NCI-H2227 (cell line): ENCODE results near the gene NHERF1.
A peak's percentile ranks its signal among the peaks of the same experiment; 100 is the strongest.

Experiments used
- DNase-seq: peaks from one replicate; lab custom pipeline; 2025; ENCODE audit not compliant: unreplicated experiment; lab: John Stamatoyannopoulos, UW

Gene NHERF1

GRCh38 chr17:74807441-74807840, 59.0 kb downstream of the NHERF1 start:
- no peak for DNase-seq

DNA sequence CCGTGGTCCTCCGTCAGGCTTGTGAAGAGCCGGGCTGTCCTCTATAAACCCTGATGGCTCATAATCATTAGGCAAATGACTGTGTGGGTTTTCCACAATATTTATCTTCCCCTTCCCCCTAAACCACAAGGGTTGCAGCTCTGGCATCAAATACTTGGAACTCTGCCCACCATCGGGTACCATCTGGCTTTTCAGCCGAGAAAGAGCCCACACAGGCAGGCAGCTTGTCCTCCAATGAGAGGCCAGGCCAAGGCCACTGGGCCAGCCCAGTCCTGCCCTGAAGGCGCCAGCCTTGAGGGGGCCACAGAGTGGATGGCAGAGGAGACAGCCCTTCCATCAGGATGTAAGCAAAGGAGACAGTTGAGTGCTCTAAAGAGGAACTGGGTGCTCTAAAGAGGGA, 59.5 kb downstream of the NHERF1 start:
- DNase-seq = no peak

- DNase-seq = no peak
Observed at GRCh38 chr17:74808714-74809430, 60.4 kb downstream of the NHERF1 start.

- DNase-seq = no peak
Observed at GRCh38 chr17:74810699-74811485, 62.5 kb downstream of the NHERF1 start.

- DNase-seq = peak; percentile 23
Observed at GRCh38 chr17:74812109-74813009, 63.9 kb downstream of the NHERF1 start.

DNA sequence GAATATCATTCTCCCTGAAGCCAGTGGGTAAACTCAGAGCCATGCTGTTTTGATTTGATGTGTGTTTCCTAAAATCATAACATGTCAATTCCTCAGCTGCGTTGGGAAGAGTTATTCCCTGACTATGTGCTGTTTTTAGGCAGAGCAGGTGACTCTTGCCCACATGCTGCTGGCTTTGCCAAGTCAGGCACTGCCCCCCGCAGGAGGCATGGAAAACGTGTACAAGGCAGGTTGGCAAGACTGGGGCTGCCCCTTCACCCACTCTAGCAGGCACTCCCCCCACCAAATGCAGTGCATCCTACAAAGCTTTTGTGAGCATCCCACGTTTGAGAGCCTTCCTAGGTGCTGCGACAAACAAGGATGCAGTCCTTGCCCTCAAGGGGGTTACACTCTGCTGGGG, 66.0 kb downstream of the NHERF1 start:
- DNase-seq = no peak

GRCh38 chr17:74815067-74815466, 66.6 kb downstream of the NHERF1 start:
- no peak for DNase-seq

DNA sequence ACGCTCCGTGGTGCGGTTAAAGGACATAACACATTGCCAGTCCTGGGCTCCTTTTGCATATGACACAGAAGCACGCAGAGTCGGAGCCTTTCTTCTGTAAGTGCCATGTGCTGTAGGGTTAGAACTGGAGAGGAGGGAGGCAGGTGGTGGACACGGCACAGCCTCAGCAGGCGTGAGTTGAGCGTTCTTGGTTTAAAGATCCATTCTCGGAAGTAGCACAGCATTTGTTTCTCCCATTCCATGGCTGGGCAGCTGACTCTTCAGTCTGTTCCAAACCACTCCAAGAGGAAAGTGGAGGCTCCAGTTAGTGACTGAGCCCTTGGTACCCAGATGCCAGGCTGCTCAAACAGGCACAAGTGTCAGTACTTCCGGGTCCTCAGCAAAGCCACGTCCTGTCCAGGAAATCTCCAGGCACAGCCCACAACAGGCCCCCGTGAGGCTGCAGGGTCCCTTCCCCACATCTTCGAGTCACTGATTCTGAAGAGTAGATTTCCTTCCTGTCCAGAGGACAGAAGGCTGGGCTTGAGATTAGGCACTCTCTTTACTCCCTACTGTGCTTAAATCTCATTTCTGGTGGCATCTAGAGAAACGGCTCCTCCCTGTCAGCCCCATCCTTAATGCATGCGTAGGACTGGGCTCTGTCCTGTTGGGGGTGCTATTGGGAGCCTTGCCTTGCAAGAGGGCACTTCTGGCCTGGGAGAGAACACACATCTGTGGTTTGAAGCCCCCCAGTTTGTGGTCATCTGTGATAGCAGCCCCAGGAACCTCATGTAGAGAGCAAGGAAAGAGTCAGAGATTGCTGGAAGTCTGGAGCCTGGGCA, 67.3 kb downstream of the NHERF1 start:
- DNase-seq = peak; percentile 5

DNA sequence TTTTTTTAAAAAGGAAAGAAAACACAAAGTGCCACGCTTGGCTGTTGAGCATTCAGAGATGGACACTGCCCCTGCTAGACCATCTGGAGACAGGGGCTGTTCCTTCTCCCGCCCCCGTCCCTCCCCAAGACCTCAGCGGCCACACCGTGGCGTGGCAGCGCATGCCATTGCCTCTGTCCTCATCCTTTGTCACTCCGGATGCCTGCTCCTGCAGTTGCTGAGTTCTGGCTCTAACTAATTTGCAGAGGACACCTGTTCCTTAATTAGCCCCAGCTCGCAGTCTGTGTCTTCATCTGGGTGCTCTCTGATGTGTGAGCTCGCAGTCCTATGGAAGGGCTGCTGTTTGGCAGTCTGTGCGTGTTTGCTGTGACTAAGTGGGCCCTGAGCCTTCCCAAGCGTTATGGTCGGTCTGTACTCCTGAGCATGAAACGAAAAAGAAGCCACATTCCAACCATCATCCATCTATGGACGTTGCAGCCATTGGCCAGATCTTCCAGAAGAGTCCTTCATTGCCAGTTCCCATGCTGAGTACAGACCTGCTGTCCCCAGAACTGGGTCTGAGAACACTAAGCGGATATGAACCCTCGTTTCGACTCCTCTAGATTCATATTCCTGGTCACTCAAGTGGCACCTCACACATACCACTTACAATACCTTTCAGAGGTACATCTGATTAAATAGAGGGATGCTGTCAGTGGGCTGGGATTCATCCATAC, 68.6 kb downstream of the NHERF1 start:
- DNase-seq = no peak

DNA sequence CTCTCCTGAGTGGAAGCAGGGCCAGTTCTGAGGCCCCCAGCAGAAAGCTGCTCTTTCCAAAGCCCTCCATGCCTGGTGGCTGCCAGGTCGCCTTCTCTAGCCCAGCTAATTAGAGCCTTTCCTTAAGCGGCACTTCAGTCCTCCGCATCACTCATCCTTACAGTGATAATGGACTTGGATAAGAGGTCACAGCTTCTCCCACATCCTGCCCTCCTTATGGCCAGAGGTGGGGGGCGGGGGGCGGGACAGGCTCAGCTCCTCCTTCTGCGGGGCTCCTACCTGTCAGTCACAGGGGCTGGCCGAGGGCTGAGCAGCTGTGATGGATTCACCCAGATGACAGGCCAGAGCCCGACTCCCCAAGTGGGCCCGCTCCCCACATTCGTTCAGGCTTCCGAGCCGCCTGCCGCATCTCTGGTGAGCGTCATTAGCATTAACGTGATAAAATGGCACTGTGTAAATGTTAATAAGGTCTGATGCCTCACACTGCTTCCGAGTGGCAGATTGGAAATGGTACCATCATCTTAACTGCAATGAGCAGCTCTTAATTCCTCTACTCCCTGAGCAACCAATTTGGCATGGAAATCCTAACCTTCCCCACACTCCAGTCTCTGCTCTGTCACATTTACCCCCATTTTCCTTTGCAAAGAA, 70.0 kb downstream of the NHERF1 start:
- peak; percentile 45 for DNase-seq
